Measurements from ENCODE around the gene IDH3G.

Gene IDH3G

GRCh38 chrX:153769158-153769864 lies 24.9 kb downstream of the IDH3G start:
- Histone ChIP-seq H3K36me3 (ENCODE audit: insufficient read depth, low read length) (peaks cover 16% of the 10 kb centered on the region), H3K4me1 (ENCODE audit: insufficient read depth, low read length) (no peaks in the 10 kb centered on the region), H3K9me3 (ENCODE audit: low read length) (no peaks in the 10 kb centered on the region), H3K4me3 (ENCODE audit: low read depth in 1 of 2, low read length in 2 of 2) (no peak overlapping the region), H3K27ac (ENCODE audit: low read depth, low read length) (peak overlapping the region; percentile 44), H3K9ac (ENCODE audit: low read length) (no peak overlapping the region), H3K27me3 (ENCODE audit: control insufficient read depth in 1 of 2, insufficient read depth in 2 of 2, low read length in 2 of 2) (peaks cover 0 to 19% of the 10 kb centered on the region in 2 donors)

DNA sequence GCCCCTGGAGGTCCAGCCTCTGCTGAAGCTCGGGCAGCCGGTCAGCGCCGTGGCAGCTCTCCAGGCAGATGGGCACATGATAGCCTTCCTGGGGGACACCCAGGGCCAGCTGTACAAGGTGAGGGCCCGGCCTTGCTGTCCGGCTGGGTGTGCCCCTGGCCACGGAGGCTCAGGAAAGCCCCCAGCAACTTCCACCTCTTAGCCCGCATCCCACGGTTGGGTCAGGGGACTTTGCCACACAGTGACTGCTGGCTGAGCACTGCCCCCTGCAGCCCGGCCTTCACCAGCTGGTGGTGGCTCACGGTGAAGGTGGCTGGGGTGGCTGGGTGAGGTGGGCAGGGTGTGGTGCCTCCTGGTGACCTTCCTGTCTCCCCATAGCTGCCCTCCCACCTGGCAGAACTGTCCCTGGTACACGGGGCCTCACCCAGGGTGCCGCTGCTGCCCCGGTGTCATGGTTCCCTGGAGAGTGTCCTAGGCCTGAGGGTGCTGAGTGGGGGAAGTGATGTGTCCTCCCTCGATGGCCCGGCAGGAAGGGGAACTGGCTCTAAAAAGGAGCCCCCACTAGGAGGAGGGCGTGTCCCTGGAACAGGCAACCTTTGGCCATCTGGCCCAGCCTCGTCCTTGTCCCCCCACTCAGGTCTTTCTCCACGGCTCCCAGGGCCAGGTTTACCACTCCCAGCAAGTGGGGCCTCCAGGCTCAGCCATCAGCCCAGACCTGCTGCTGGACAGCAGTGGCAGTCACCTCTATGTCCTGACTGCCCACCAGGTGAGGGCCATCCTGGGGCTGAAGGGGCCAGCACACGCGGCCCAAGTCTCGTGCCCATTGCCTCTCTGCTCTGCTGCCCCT lies 25.6 kb downstream of the IDH3G start:
- Histone ChIP-seq H3K4me1 (ENCODE audit: insufficient read depth, low read length) (no peaks in the 10 kb centered on the region), H3K9me3 (ENCODE audit: low read length) (no peaks in the 10 kb centered on the region), H3K9ac (ENCODE audit: low read length) (no peak overlapping the region), H3K27me3 (ENCODE audit: control insufficient read depth in 1 of 2, insufficient read depth in 2 of 2, low read length in 2 of 2) (peaks cover 0 to 19% of the 10 kb centered on the region in 2 donors), H3K27ac (ENCODE audit: low read depth, low read length) (peak overlapping the region; percentile 44), H3K36me3 (ENCODE audit: insufficient read depth, low read length) (peaks cover 16% of the 10 kb centered on the region), H3K4me3 (ENCODE audit: low read depth in 1 of 2, low read length in 2 of 2) (no peak overlapping the region)

DNA sequence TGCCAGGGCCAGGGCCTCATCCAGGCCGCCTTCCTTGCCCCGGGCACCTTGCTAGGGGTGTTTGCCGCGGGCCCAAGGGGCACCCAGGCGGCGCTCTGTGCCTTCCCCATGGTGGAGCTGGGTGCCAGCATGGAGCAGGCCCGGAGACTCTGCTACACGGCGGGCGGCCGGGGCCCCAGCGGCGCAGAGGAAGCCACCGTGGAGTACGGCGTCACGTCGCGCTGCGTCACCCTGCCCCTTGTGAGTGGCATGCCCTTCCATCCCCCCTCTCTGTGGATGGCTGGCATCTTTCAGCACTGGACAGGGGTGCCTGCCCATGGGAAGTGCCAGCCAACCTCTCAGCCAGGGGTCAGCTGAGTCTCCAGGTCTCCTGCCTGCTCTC lies 26.5 kb downstream of the IDH3G start:
- no peak overlapping the region for H3K27ac ChIP-seq (ENCODE audit: low read depth, low read length)
- H3K27me3 ChIP-seq (ENCODE audit: control insufficient read depth in 1 of 2, insufficient read depth in 2 of 2, low read length in 2 of 2): peaks cover 0 to 19% of the 10 kb centered on the region in 2 donors

GRCh38 chrX:153766871-153767673 lies 27.1 kb downstream of the IDH3G start:
- Histone ChIP-seq H3K27ac (ENCODE audit: low read depth, low read length) (peak overlapping the region; percentile 35), H3K36me3 (ENCODE audit: insufficient read depth, low read length) (peaks cover 16% of the 10 kb centered on the region), H3K9me3 (ENCODE audit: low read length) (no peaks in the 10 kb centered on the region), H3K4me3 (ENCODE audit: low read depth in 1 of 2, low read length in 2 of 2) (peak overlapping the region in 1 of 2 donors; percentile 56), H3K9ac (ENCODE audit: low read length) (no peak overlapping the region), H3K4me1 (ENCODE audit: insufficient read depth, low read length) (no peaks in the 10 kb centered on the region), H3K27me3 (ENCODE audit: control insufficient read depth in 1 of 2, insufficient read depth in 2 of 2, low read length in 2 of 2) (peaks cover 0 to 17% of the 10 kb centered on the region in 2 donors)

More for the DNA sequence above, 26.5 kb downstream of the IDH3G start:
- Histone ChIP-seq H3K9ac (ENCODE audit: low read length) (no peak overlapping the region), H3K4me1 (ENCODE audit: insufficient read depth, low read length) (no peaks in the 10 kb centered on the region), H3K36me3 (ENCODE audit: insufficient read depth, low read length) (peaks cover 16% of the 10 kb centered on the region), H3K9me3 (ENCODE audit: low read length) (no peaks in the 10 kb centered on the region), H3K4me3 (ENCODE audit: low read depth in 1 of 2, low read length in 2 of 2) (no peak overlapping the region)

DNA sequence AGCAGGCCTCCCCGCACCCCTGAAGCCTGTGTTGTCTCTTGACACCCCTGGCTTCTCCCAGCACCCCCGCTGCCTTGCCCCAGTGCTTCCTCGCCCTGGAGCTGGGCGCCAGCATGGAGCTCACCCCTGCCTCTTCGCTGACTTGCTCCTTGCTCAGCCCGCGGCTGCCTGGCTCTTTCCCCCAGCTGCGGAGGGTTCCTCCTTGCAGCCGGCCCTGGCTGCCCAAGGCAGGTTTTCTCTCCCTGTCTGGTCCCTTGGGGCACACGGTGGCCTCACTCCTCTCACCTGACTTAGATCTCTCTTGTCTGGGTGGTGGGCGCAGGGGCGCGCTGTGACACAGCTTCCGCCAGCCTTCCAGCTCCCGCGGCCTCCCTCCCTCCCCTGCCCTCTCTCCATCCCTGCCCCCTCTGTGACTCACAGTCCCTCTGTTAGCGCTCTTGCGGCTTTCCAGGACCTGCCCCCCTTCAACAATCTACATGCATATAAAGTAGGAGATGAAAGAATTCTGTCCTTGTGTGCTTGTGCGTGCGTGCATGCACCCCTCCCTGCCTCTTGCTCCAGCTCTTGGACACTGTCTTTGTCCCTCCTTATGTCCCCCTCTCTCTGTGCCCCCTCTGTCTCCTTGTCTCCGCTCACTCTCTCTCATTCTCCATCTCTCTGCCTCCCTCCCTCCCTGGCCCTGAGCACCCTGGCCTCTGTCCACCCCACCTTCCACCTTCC lies 27.9 kb downstream of the IDH3G start:
- H3K9ac ChIP-seq (ENCODE audit: low read length): peak overlapping the region; percentile 49
- no peaks in the 10 kb centered on the region for H3K4me1 ChIP-seq (ENCODE audit: insufficient read depth, low read length)
- H3K36me3 ChIP-seq (ENCODE audit: insufficient read depth, low read length): peaks cover 16% of the 10 kb centered on the region
- peaks cover 0 to 11% of the 10 kb centered on the region in 2 donors for H3K27me3 ChIP-seq (ENCODE audit: control insufficient read depth in 1 of 2, insufficient read depth in 2 of 2, low read length in 2 of 2)
- peak overlapping the region; percentile 35 for H3K27ac ChIP-seq (ENCODE audit: low read depth, low read length)
- H3K9me3 ChIP-seq (ENCODE audit: low read length): no peaks in the 10 kb centered on the region
- peak overlapping the region; percentile 31 to 56 for H3K4me3 ChIP-seq (ENCODE audit: low read depth in 1 of 2, low read length in 2 of 2)

DNA sequence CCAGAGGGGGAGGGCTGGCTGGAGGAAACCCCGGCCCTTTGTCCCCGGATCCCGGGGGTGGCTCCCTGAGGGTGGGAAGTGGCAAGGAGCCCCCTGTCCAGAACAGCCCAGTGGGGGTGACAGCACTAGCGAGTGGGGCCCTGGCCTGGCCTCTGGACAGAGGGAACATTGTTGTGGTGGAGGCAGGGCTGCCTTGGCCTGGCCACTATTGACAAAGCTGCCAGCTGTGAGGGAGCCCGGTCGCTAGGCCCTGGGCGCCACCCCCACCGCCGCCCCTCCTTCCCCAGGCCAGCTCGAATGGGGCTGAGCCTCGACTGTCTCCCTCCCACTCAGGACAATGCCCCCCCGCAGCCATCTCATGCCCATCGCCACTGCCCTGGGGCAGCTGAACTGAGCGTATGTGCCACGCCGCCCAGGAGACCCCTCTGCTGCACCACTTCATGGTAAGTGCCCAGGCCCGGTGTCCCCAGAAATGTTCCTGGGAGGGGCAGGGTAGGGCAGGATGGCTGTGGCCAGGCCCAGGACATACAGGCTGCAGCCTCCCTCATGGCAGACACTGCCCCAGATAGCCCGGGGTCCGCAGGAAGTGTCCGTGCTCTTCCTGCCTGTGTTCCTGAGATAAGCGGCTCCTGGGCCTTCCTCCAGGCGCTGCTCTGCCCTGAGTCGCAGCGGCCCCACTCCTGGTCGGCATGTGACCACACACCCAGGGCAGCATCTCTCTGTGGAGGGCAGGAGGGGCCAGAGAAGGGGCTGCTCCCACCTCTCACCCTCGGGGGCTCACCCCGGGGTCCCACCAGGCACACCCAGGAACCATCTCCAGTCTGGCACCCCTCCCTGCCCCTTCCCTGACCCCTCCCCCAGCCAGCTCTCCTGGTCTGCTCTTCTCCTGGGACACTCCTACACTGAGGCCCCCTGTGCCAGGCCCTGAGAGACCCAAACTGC lies 28.8 kb downstream of the IDH3G start:
- H3K27me3 ChIP-seq (ENCODE audit: control insufficient read depth in 1 of 2, insufficient read depth in 2 of 2, low read length in 2 of 2): peaks cover 0 to 11% of the 10 kb centered on the region in 2 donors

DNA sequence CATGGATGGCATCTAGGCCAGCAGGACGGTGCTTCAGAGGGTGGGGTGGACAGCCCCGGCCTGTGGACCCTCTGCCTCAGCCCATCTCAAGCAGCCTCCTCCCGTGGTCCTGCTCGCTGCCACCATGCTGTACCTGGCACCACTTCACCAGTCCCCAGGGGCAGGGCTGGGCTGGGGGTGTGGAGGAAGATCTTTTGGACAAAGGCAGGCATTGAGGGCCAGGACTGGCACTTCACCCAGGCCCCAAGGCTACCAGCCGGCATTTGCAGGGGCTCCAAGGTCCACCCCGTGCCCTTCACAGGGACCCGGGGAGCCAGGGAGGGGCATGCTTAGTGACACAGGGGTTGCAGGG lies 29.4 kb downstream of the IDH3G start:
- Histone ChIP-seq H3K27ac (ENCODE audit: low read depth, low read length) (peak overlapping the region; percentile 16), H3K4me3 (ENCODE audit: low read depth in 1 of 2, low read length in 2 of 2) (peak overlapping the region; percentile 41 to 56), H3K9me3 (ENCODE audit: low read length) (no peaks in the 10 kb centered on the region), H3K4me1 (ENCODE audit: insufficient read depth, low read length) (no peaks in the 10 kb centered on the region), H3K36me3 (ENCODE audit: insufficient read depth, low read length) (peaks cover 7% of the 10 kb centered on the region), H3K9ac (ENCODE audit: low read length) (peak overlapping the region; percentile 49), H3K27me3 (ENCODE audit: control insufficient read depth in 1 of 2, insufficient read depth in 2 of 2, low read length in 2 of 2) (peaks cover 0 to 11% of the 10 kb centered on the region in 2 donors)

More for the DNA sequence above, 28.8 kb downstream of the IDH3G start:
- Histone ChIP-seq H3K9me3 (ENCODE audit: low read length) (no peaks in the 10 kb centered on the region), H3K36me3 (ENCODE audit: insufficient read depth, low read length) (peaks cover 12% of the 10 kb centered on the region), H3K9ac (ENCODE audit: low read length) (peak overlapping the region; percentile 49), H3K4me1 (ENCODE audit: insufficient read depth, low read length) (no peaks in the 10 kb centered on the region), H3K27ac (ENCODE audit: low read depth, low read length) (peak overlapping the region; percentile 35), H3K4me3 (ENCODE audit: low read depth in 1 of 2, low read length in 2 of 2) (peak overlapping the region; percentile 31 to 56)

DNA sequence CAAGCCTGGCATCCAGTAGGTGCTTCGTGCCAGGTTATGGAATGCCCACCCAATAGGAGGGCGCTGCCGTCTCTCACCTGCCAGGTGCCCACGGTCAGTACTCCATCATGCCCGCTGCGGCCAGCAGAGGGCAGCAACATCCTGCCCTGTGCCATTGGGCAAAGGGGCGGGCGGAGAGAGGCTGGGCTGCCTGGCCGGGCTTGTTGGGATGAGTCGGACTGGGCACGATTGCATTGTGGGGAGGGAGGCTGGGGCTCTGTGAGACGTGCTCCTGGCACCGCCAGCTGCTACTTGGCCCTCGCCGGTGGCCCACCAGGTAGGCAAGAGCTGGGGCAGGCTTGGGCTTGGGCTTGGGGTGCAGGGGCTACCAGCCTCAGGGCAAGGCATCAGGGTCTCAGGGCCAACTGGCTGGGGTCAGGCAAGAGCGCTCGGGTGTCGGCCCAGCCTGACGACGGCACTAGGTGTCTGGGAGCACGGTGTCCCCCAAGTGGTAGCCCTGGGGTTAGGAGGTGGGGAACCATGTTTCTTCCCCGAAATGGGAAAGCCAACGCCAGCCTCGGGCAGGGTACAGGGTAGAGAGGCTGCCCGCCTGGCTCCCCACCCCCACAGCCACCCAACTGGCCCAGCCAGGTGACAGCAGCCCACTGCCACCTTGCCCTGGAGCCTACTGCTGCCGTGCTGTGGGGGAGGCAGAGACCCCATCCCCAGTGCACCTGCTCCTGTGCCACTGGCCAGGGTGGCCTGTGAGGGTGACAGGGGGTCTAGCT lies 30.0 kb downstream of the IDH3G start, which contains the start of gene PLXNB3:
PLXNB3 (plus strand) TSS at position 261 of the 767 bp plus-strand sequence. CDS start 1,287 bp downstream, outside the sequence.
- Histone ChIP-seq H3K4me3 (ENCODE audit: low read depth in 1 of 2, low read length in 2 of 2) (peak within 1 kb of the TSS; percentile 41 to 56), H3K9ac (ENCODE audit: low read length) (peak within 1 kb of the TSS; percentile 49), H3K27ac (ENCODE audit: low read depth, low read length) (peak within 1 kb of the TSS; percentile 63), H3K9me3 (ENCODE audit: low read length) (no peaks in the 10 kb centered on the region), H3K27me3 (ENCODE audit: control insufficient read depth in 1 of 2, insufficient read depth in 2 of 2, low read length in 2 of 2) (peaks cover 0 to 8% of the 10 kb centered on the region in 2 donors), H3K4me1 (ENCODE audit: insufficient read depth, low read length) (no peaks in the 10 kb centered on the region), H3K36me3 (ENCODE audit: insufficient read depth, low read length) (peaks cover 5% of the 10 kb centered on the region)

DNA sequence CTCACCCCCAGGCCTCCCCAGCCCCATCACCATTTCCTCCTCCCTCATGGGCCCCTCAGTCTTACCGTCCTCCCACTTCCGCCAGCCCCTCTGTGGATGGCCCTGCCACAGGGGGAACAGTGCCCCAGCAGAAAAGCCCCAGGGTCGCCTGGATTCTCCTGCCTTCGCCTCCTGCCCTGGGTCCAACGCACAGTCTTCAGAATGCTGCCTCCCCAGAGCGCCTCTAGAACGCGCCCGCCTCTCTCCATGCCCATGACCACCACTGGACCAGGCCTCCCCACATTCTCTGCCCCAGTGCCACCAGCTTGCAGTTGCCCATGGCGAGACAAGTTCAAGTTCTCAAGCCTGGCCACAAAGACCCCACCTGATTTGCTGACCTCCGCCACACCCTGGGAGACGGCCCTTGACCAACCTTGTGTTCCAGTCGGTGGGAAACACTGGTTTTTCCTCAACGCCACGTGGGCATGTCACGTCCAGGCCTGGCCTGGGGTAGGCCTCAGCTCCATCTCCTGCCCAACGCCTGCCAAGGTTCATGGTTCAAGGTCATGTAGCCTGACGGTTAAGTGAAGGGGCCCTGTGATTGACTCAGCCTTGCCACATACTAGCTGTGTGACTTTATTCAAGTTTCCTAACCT lies 30.8 kb downstream of the IDH3G start:
- Histone ChIP-seq H3K27ac (ENCODE audit: low read depth, low read length) (no peak overlapping the region), H3K36me3 (ENCODE audit: insufficient read depth, low read length) (peaks cover 5% of the 10 kb centered on the region), H3K4me3 (ENCODE audit: low read depth in 1 of 2, low read length in 2 of 2) (no peak overlapping the region), H3K9ac (ENCODE audit: low read length) (no peak overlapping the region), H3K4me1 (ENCODE audit: insufficient read depth, low read length) (no peaks in the 10 kb centered on the region), H3K9me3 (ENCODE audit: low read length) (no peaks in the 10 kb centered on the region), H3K27me3 (ENCODE audit: control insufficient read depth in 1 of 2, insufficient read depth in 2 of 2, low read length in 2 of 2) (peaks cover 0 to 4% of the 10 kb centered on the region in 2 donors)
